Measurements from ENCODE around the gene TSC22D1. TPM values are rescaled to one million over a fixed set of nuclear protein-coding genes. Genes with fewer than 3 reads are reported as not detected.

The TSC22D1 gene
- total RNA-seq, 1 experiment from 2014 or later, result 72.5 TPM

- Mint-ChIP-seq H3K4me3 (no peak overlapping the region), H3K9me3 (peaks cover 4% of the 10 kb centered on the region; the same call in 1 of the 2 replicates), H3K27me3 (ENCODE audit: low read depth) (no peaks in the 10 kb centered on the region), H3K4me1 (0 out of 2 replicates have a peak, but pooled peaks cover 3% of the 10 kb centered on the region), H3K36me3 (no peaks in the 10 kb centered on the region), H3K27ac (no peak overlapping the region)
- ATAC-seq (no peak), DNase-seq (ENCODE audit: low spot score) (no peak)
- ChIA-PET CTCF (no interaction called here), POLR2A (no interaction called here)
- TF ChIP-seq ZSCAN18 (CRISPR knock-in tag; IDR thresholded peaks at IDR 0.05) (no peak), ZNF232 (CRISPR knock-in tag; IDR thresholded peaks at IDR 0.05) (no peak), USF1 (CRISPR knock-in tag; IDR thresholded peaks at IDR 0.05) (no peak), ZNF281 (CRISPR knock-in tag; IDR thresholded peaks at IDR 0.05) (no peak), ZBTB21 (CRISPR knock-in tag; IDR thresholded peaks at IDR 0.05; ENCODE audit: borderline replicate concordance) (no peak), ARID4B (CRISPR knock-in tag; IDR thresholded peaks at IDR 0.05; ENCODE audit: borderline replicate concordance) (no peak), ZMAT4 (CRISPR knock-in tag; IDR thresholded peaks at IDR 0.05) (no peak), ZNF425 (CRISPR knock-in tag; conservative IDR thresholded peaks at IDR 0.05) (no peak), ZNF671 (CRISPR knock-in tag; IDR thresholded peaks at IDR 0.05) (no peak), ZNF138 (CRISPR knock-in tag; conservative IDR thresholded peaks at IDR 0.05) (no peak), HMGA2 (CRISPR knock-in tag; IDR thresholded peaks at IDR 0.05) (no peak), AFF4 (CRISPR knock-in tag; IDR thresholded peaks at IDR 0.05; ENCODE audit: borderline replicate concordance) (no peak), CDX4 (CRISPR knock-in tag; IDR thresholded peaks at IDR 0.05; ENCODE audit: borderline replicate concordance) (no peak), NFATC4 (CRISPR knock-in tag; IDR thresholded peaks at IDR 0.05) (no peak), TEAD4 (CRISPR knock-in tag; IDR thresholded peaks at IDR 0.05) (no peak), ATF6 (CRISPR knock-in tag; IDR thresholded peaks at IDR 0.05) (no peak), E2F1 (CRISPR knock-in tag; IDR thresholded peaks at IDR 0.05) (no peak)
Observed at GRCh38 chr13:44622261-44622660, 46.1 kb upstream of the TSC22D1 start.

Data from WTC11 (cell line).